HEK293T (cell line): ENCODE measurements around the gene MAGOHB.
"Not testable (repeated sequence)": the region's sequence is repeated elsewhere in the genome, so short reads cannot be mapped to it uniquely, and the experiment has no call there.

Experiments used
- CTCF ChIA-PET: fragments of 350-600 bp; formaldehyde crosslinking; extraction: SDS; loops from one replicate; lab custom pipeline; 2021; ENCODE audit warnings: antibody characterized with exemption, inconsistent platforms; lab: Yijun Ruan, JAX
- POLR2A ChIA-PET: fragments of 350-600 bp; formaldehyde crosslinking; extraction: SDS; loops from one replicate; lab custom pipeline; 2020; ENCODE audit warnings: antibody characterized with exemption, inconsistent platforms; lab: Yijun Ruan, JAX
- DNase-seq: peaks from one replicate; pipeline ENCODE4 v3.0.0; 2012; ENCODE audit warnings: mixed read lengths; ENCODE audit errors: extremely low spot score
- ARNT ChIP-seq: fragments of 450-650 bp; IDR thresholded peaks from 2 replicates; pipeline ENCODE4 v1.6.1; 2017; ENCODE audit warnings: mild to moderate bottlenecking
- BHLHE40 ChIP-seq: fragments of 450-650 bp; IDR thresholded peaks from 2 replicates; pipeline ENCODE4 v1.6.1; 2016; ENCODE audit warnings: mild to moderate bottlenecking, moderate library complexity, borderline replicate concordance
- CTBP1 ChIP-seq: fragments of 450-650 bp; IDR thresholded peaks from 2 replicates; pipeline ENCODE4 v1.6.1; 2016; ENCODE audit warnings: borderline replicate concordance
- ELF4 ChIP-seq: fragments of 450-650 bp; IDR thresholded peaks from 2 replicates; pipeline ENCODE4 v1.6.1; 2017; ENCODE audit warnings: antibody characterized with exemption
- FOXA1 ChIP-seq: fragments of 450-650 bp; IDR thresholded peaks from 2 replicates; pipeline ENCODE4 v1.6.1; 2016; ENCODE audit warnings: mild to moderate bottlenecking
- FOXK2 ChIP-seq: fragments of 450-650 bp; IDR thresholded peaks from 2 replicates; pipeline ENCODE4 v1.6.1; 2016; ENCODE audit warnings: mild to moderate bottlenecking
- FOXM1 ChIP-seq: fragments of 450-650 bp; IDR thresholded peaks from 2 replicates; pipeline ENCODE4 v1.6.1; 2017; ENCODE audit warnings: mild to moderate bottlenecking, borderline replicate concordance
- HDGF ChIP-seq: fragments of 450-650 bp; IDR thresholded peaks from 2 replicates; pipeline ENCODE4 v1.6.1; 2017; ENCODE audit warnings: antibody characterized with exemption, borderline replicate concordance
- L3MBTL2 ChIP-seq: fragments of 450-650 bp; conservative IDR thresholded peaks from 2 replicates; pipeline ENCODE4 v1.6.1; 2016; ENCODE audit warnings: mild to moderate bottlenecking
- LEF1 ChIP-seq: fragments of 450-650 bp; IDR thresholded peaks from 2 replicates; pipeline ENCODE4 v1.6.1; 2017; ENCODE audit warnings: mild to moderate bottlenecking, borderline replicate concordance
- NFRKB ChIP-seq: fragments of 450-650 bp; IDR thresholded peaks from 2 replicates; pipeline ENCODE4 v1.6.1; 2016; ENCODE audit warnings: mild to moderate bottlenecking, moderate library complexity
- SP1 ChIP-seq: fragments of 450-650 bp; IDR thresholded peaks from 2 replicates; pipeline ENCODE4 v1.6.1; 2017
- SUZ12 ChIP-seq: fragments of 450-650 bp; IDR thresholded peaks from 2 replicates; pipeline ENCODE4 v1.6.1; 2016; ENCODE audit warnings: mild to moderate bottlenecking
- TARDBP ChIP-seq: fragments of 450-650 bp; IDR thresholded peaks from 2 replicates; pipeline ENCODE4 v1.6.1; 2016
- ZNF384 ChIP-seq: fragments of 450-650 bp; IDR thresholded peaks from 2 replicates; pipeline ENCODE4 v1.6.1; 2016
- TF ChIP-seq, protein P1 (sequence below): fragments of 450-650 bp; IDR thresholded peaks from 2 replicates; pipeline ENCODE4 v1.6.1; 2016

Gene MAGOHB

DNA sequence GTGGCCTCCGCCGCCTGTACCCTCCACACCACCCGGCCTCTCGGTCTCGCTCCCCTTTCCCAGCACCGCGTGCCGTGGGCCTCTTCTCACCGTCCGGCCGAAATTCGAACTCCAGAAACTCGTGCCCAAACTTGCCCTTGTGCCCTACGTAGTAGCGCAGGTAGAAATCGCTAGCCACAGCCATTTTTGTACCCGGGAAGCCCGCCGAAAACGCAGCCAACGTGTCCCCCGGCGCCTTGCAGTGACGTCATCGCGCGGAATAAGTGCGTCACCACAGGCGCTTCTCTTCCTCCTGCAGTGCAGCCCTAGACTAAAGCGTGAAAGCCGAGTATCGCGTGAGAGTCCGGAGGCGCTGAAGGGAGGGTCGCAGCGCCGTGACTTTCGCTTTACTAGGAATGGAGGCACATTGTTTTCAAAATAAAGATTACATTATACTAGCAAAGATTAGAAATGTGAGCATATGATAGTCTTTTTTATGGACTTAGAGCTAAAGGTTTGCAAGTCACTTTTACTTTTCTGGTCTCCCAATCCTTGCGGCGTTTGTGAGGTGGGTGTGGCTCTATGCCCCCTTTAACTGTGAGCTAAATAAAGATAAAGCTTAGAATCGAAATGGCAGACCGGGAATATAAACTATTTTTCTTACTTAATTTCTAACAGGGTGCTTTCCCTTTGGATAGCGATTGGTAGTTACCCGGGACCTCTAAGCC, at the start of gene MAGOHB:
Gene MAGOHB, minus strand, starts transcription at position 261 of the 707 bp plus-strand sequence. Its CDS starts 77 bp downstream, at position 184.
- ChIA-PET CTCF (no interaction called here), POLR2A (interaction anchor here (0.6 to 1.7 kb wide), 11 partner anchors 15 to 558 kb away, joined by 3 to 12 read pairs (median 3); partner anchors contain the start of genes GABARAPL1 and KLRC2)
- no peak for TF ChIP-seq SUZ12
- no peak for TF ChIP-seq FOXM1
- TF ChIP-seq CTBP1: 0 out of 2 replicates have a peak, but pooled peaks have one; percentile 19
- TF ChIP-seq LEF1: 0 out of 2 replicates have a peak, but pooled peaks have one; percentile 8
- TF ChIP-seq ELF4: peak; percentile 41
- TF ChIP-seq NFRKB: peak; percentile 83; the same call in 1 of the 2 replicates
- TF ChIP-seq L3MBTL2: peak; percentile 94
- peak; percentile 85 for TF ChIP-seq ARNT
- TF ChIP-seq TARDBP: no peak
- TF ChIP-seq FOXA1: no peak
- TF ChIP-seq FOXK2: 0 out of 2 replicates have a peak, but pooled peaks have one; percentile 26
- peak; percentile 96 for DNase-seq

DNA sequence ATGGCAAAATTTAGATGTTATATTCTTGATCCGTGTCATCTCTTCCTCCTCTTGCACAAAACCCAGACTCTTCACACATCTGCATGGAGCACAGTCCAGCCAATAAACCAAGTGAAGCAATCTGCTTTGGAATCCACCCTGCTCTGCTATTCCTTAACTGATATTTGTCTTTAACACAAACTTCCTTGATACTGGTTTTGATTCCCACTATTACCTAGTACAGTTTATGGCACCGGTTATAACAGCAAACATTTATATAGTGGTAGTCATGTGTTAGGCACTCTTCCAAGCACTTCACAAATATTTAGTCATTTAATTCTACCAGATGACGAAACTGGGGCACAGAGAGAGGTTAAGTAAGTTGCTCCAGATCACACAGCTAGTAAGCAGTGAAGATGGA, 47.9 kb upstream of the MAGOHB start:
- ChIA-PET CTCF (no interaction called here), POLR2A (no interaction called here)
- DNase-seq: no peak
- no peak for TF ChIP-seq SP1
- no peak for TF ChIP-seq CTBP1
- TF ChIP-seq NFRKB: no peak
- no peak for TF ChIP-seq FOXK2
- TF ChIP-seq TARDBP: no peak
- no peak for TF ChIP-seq LEF1
- no peak for TF ChIP-seq ZNF384
- TF ChIP-seq, protein P1, sequence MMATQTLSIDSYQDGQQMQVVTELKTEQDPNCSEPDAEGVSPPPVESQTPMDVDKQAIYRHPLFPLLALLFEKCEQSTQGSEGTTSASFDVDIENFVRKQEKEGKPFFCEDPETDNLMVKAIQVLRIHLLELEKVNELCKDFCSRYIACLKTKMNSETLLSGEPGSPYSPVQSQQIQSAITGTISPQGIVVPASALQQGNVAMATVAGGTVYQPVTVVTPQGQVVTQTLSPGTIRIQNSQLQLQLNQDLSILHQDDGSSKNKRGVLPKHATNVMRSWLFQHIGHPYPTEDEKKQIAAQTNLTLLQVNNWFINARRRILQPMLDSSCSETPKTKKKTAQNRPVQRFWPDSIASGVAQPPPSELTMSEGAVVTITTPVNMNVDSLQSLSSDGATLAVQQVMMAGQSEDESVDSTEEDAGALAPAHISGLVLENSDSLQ: no peak
- no peak for TF ChIP-seq FOXM1
- TF ChIP-seq L3MBTL2: no peak
- no peak for TF ChIP-seq HDGF
- no peak for TF ChIP-seq BHLHE40
- TF ChIP-seq ARNT: no peak

DNA sequence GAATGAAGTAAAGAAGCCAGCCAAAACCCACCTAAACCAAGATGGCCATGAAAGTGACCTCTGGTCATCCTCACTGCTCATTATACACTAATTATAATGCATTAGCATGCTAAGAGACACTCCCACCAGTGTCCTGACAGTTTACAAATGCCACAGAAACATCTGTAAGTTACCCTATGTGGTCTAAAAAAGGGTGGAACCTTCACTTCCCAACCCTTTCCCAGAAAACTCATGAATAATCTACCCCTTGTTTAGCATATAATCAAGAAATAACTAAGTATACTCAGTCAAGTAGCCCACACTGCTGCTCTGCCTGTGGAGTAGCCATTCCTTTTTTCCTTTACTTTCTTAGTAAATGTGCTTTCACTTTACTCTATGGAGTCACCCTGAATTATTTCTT, 40.6 kb upstream of the MAGOHB start:
- POLR2A ChIA-PET: no interaction called here
- no peak for DNase-seq
- TF ChIP-seq SP1: no peak
- TF ChIP-seq LEF1: no peak
- TF ChIP-seq, protein P1: no peak
- TF ChIP-seq FOXM1: no peak
- no peak for TF ChIP-seq CTBP1
- TF ChIP-seq FOXA1: no peak
- TF ChIP-seq BHLHE40: no peak
- TF ChIP-seq HDGF: no peak
- no peak for TF ChIP-seq ELF4
- TF ChIP-seq ARNT: no peak
- TF ChIP-seq TARDBP: no peak
- TF ChIP-seq ZNF384: no peak
- TF ChIP-seq FOXK2: no peak
- CTCF ChIA-PET: no interaction called here

DNA sequence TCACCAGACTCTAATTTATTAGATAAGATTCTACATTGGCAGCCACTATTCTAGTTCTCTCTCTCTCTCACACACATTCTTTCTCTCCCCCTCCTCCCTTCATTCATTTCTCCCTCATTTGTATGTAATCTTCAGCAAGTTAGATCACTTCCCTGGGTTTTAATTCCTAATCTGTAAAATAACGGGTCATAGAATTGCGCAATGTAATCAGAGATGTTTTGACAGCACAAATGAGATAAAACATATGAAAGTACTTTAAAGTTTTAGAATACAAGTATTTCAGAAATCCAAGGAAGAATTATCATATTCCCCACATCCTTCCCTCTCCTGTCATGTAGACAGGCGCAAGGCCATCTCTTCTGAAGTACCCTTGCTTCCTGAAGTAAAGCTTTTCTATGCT, 38.8 kb upstream of the MAGOHB start:
- DNase-seq: no peak
- CTCF ChIA-PET: no interaction called here
- POLR2A ChIA-PET: no interaction called here
- TF ChIP-seq FOXA1: no peak
- no peak for TF ChIP-seq SP1
- no peak for TF ChIP-seq HDGF
- TF ChIP-seq, protein P1: no peak
- no peak for TF ChIP-seq ELF4
- no peak for TF ChIP-seq ARNT
- TF ChIP-seq ZNF384: no peak

DNA sequence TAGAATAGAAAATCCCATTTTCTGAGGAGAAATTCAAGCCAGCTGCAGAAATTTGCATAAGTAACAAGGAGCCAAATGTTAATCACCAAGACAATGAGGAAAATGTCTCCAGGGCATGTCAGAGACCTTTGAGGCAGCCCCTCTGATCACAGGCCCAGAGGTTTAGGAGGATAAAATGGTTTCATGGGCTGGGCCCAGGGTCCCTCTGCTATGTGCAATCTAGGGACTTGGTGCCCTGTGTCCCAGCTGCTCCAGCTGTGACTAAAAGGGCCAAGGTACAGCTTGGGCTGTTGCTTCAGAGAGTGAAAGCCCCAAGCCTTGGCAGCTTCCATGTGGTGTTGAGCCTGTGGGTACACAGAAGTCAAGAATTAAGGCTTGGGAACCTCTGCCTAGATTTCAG, 33.2 kb upstream of the MAGOHB start:
- DNase-seq, POLR2A ChIA-PET, CTCF ChIA-PET: not testable (repeated sequence)

DNA sequence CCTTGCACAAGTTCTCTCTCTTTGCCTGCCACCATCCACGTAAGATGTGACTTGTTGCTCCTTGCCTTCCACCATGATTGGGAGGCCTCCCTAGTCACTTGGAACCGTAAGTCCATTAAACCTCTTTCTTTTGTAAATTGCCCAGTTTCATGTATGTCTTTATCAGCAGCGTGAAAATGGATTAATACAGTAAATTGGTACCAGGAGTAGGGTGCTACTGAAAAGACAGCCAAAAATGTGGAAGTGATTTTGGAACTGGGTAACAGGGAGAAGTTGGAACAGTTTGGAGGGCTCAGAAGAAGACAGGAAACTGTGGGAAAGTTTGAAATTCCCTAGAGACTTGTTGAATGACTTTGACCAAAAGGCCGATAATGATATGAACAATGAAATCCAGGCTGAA, 32.5 kb upstream of the MAGOHB start:
- no peak for DNase-seq
- CTCF ChIA-PET: no interaction called here
- POLR2A ChIA-PET: no interaction called here
- TF ChIP-seq FOXA1 (no peak), ARNT (no peak), LEF1 (no peak), NFRKB (no peak), L3MBTL2 (no peak), SUZ12 (no peak), SP1 (no peak), ELF4 (no peak), TARDBP (no peak)
- TF ChIP-seq, protein P1: no peak
